K562 (cell line): ENCODE data around the gene PRR30. TPM values are rescaled to one million over a fixed set of nuclear protein-coding genes. Genes with fewer than 3 reads are reported as not detected.

ENCODE experiments used
- ATAC-seq: fragments of 200-7000 bp; cut with Tn5 transposase; 3 replicates; pipeline ENCODE4 v1.9.1; 2020; ENCODE audit warnings: moderate library complexity
- BruUV-seq: library from RNA; stranded (reverse); fragments of 400-500 nt; replicated peaks from 2 replicates; lab custom pipeline; 2021; lab: Mats Ljungman, UMichigan
- CTCF ChIA-PET: fragments of 300-600 bp; formaldehyde crosslinking; extraction: SDS; loops from one replicate; lab custom pipeline; 2021; ENCODE audit warnings: low intra/inter-chr PET ratio; lab: Yijun Ruan, JAX
- POLR2A ChIA-PET: fragments of 300-600, 350-650 bp; sonication (Branson Sonifier 250); formaldehyde crosslinking; extraction: SDS; loops from one replicate; lab custom pipeline; 2021; ENCODE audit warnings: antibody characterized with exemption, inconsistent platforms; lab: Yijun Ruan, JAX
- DNase-seq, 4 experiments: peaks; one replicate each; pipeline versions ENCODE4 v3.0.0 to v3.0.0-alpha.2; 2011 to 2018; ENCODE audit warnings: low spot score in 3 of 4, mixed read lengths in 3 of 4; ENCODE audit errors: extremely low read depth in 1 of 4
- FAIRE-seq: peaks from 2 replicates; lab custom pipeline; 2011; peaks lifted over from hg19 to GRCh38; lab: Jason Lieb, UNC
- H2AFZ ChIP-seq: 2 replicates; pipeline ENCODE4 v1.6.0; 2011; ENCODE audit warnings: low read depth, low read length, control low read depth, inconsistent platforms
- H3K27ac ChIP-seq: fragments of 200-600 bp; 3 replicates; pipeline ENCODE4 v1.8.0; 2011; ENCODE audit warnings: low read depth, mild to moderate bottlenecking, control low read depth, inconsistent platforms, low read length, moderate library complexity, mixed read lengths; ENCODE audit errors: extremely low read depth
- H3K27me3 ChIP-seq, 2 experiments: fragments of 300-600 bp in 1 of 2; 2 replicates in 1 of 2; 3 replicates in 1 of 2; pipeline versions ENCODE4 v1.6.0 to v1.8.0; 2011; ENCODE audit warnings: inconsistent platforms in 2 of 2, low read length in 2 of 2, mild to moderate bottlenecking in 1 of 2, mixed read lengths in 1 of 2, moderate library complexity in 1 of 2; ENCODE audit not compliant: control insufficient read depth in 2 of 2, insufficient read depth in 2 of 2
- H3K36me3 ChIP-seq: fragments of 300-600 bp; 3 replicates; pipeline ENCODE4 v1.8.0; 2011; ENCODE audit warnings: mild to moderate bottlenecking, low read length, inconsistent platforms; ENCODE audit not compliant: control insufficient read depth, insufficient read depth
- H3K4me1 ChIP-seq, 2 experiments: fragments of 200-600 bp in 1 of 2; replicated peaks in 1 of 2; 2 replicates in 1 of 2; 3 replicates in 1 of 2; pipeline versions ENCODE4 v1.5.1 to v1.8.0; 2011; ENCODE audit warnings: inconsistent platforms in 2 of 2, low read length in 2 of 2, mild to moderate bottlenecking in 1 of 2, mixed read lengths in 1 of 2, moderate library complexity in 1 of 2; ENCODE audit not compliant: control insufficient read depth in 2 of 2, insufficient read depth in 2 of 2
- H3K4me2 ChIP-seq: 2 replicates; pipeline ENCODE4 v1.6.1; 2011; ENCODE audit warnings: low read length, control low read depth, inconsistent platforms, mixed read lengths; ENCODE audit not compliant: insufficient read depth
- H3K4me3 ChIP-seq: fragments of 200-600 bp; sonication (generic), shearing (Covaris generic); 2 replicates; pipeline ENCODE4 v1.5.1; 2016; ENCODE audit warnings: control low read depth, inconsistent platforms
- H3K79me2 ChIP-seq: fragments of 200-600 bp; 3 replicates; pipeline ENCODE4 v1.8.0; 2011; ENCODE audit warnings: low read length, inconsistent platforms; ENCODE audit not compliant: control insufficient read depth, insufficient read depth
- H3K9ac ChIP-seq, 2 experiments: 2 replicates each; pipeline versions ENCODE4 v1.6.0 to v1.6.1; 2011; ENCODE audit warnings: low read depth in 2 of 2, low read length in 2 of 2, control low read depth in 1 of 2, inconsistent platforms in 1 of 2, mild to moderate bottlenecking in 1 of 2, mixed read lengths in 1 of 2; ENCODE audit not compliant: insufficient read depth in 1 of 2
- H3K9me1 ChIP-seq: one replicate; pipeline ENCODE4 v1.6.0; 2011; ENCODE audit warnings: inconsistent platforms, mild to moderate bottlenecking, low read length, moderate library complexity; ENCODE audit not compliant: control insufficient read depth, insufficient read depth
- H3K9me3 ChIP-seq: replicated peaks from 2 replicates; pipeline ENCODE4 v1.5.1; 2011; ENCODE audit warnings: low read depth, low read length, inconsistent platforms; ENCODE audit not compliant: control insufficient read depth, insufficient read depth
- H4K20me1 ChIP-seq: replicated peaks from 2 replicates; pipeline ENCODE4 v1.6.1; 2011; ENCODE audit warnings: low read length, inconsistent platforms, mixed read lengths; ENCODE audit not compliant: control insufficient read depth, insufficient read depth
- AFF1 ChIP-seq, 2 experiments: fragments of 450-650 bp; IDR thresholded peaks; 2 replicates each; pipeline ENCODE4 v1.6.1; 2018; ENCODE audit warnings: mild to moderate bottlenecking in 2 of 2, low read depth in 1 of 2; ENCODE audit not compliant: partially characterized antibody in 2 of 2
- CREB5 ChIP-seq: fragments of 250-450 bp; sonication (Bioruptor Pico); IDR thresholded peaks from 2 replicates; pipeline ENCODE4 v1.5.0; 2020; ENCODE audit warnings: mild to moderate bottlenecking
- EGR1 ChIP-seq: fragments of 450-650 bp; conservative IDR thresholded peaks from 2 replicates; pipeline ENCODE4 v1.6.1; 2017; ENCODE audit warnings: mild to moderate bottlenecking
- ELF4 ChIP-seq: fragments of 450-650 bp; formaldehyde crosslinking; IDR thresholded peaks from 2 replicates; pipeline ENCODE4 v1.4.0; 2022; ENCODE audit warnings: missing genetic modification characterization
- ILK ChIP-seq: fragments of 450-650 bp; IDR thresholded peaks from 2 replicates; pipeline ENCODE4 v1.6.1; 2016; ENCODE audit warnings: missing genetic modification characterization, low read depth, mild to moderate bottlenecking, missing compliant biosample characterization, moderate library complexity, borderline replicate concordance
- KLF10 ChIP-seq: fragments of 250-450 bp; sonication (Bioruptor Pico); IDR thresholded peaks from 2 replicates; pipeline ENCODE4 v1.6.1; 2021; ENCODE audit warnings: matching md5 sums
- MAFF ChIP-seq: IDR thresholded peaks from 2 replicates; pipeline ENCODE4 v1.6.1; 2012; ENCODE audit warnings: low read length, improper control_type of control experiment
- MEIS2 ChIP-seq: fragments of 450-650 bp; IDR thresholded peaks from 2 replicates; pipeline ENCODE4 v1.6.1; 2014; ENCODE audit warnings: mild to moderate bottlenecking; ENCODE audit not compliant: partially characterized antibody
- NEUROD1 ChIP-seq: fragments of 150-350 bp; IDR thresholded peaks from 2 replicates; pipeline ENCODE4 v1.6.1; 2014; ENCODE audit warnings: borderline replicate concordance, low read length, low read depth; ENCODE audit not compliant: partially characterized antibody
- NFRKB ChIP-seq: fragments of 450-650 bp; IDR thresholded peaks from 2 replicates; pipeline ENCODE4 v1.6.1; 2016; ENCODE audit warnings: low read depth
- SMC3 ChIP-seq: conservative IDR thresholded peaks from 2 replicates; pipeline ENCODE4 v1.6.1; 2011; ENCODE audit warnings: low read depth, low read length, improper control_type of control experiment; ENCODE audit not compliant: insufficient read depth
- STAT6 ChIP-seq: sonication (generic); formaldehyde crosslinking; IDR thresholded peaks from 2 replicates; pipeline ENCODE4 v1.8.1; 2023; ENCODE audit warnings: mild to moderate bottlenecking, missing genetic modification reagents
- TEAD1 ChIP-seq, 2 experiments: fragments of 450-650 bp in 1 of 2; sonication (generic) in 1 of 2; formaldehyde crosslinking; IDR thresholded peaks; 2 replicates each; pipeline versions ENCODE4 v1.4.0 to v1.8.0; 2020 to 2022; ENCODE audit warnings: mild to moderate bottlenecking in 2 of 2, missing genetic modification reagents in 1 of 2
- ZNF212 ChIP-seq: fragments of 450-650 bp; formaldehyde crosslinking; IDR thresholded peaks from 2 replicates; pipeline ENCODE4 v1.4.0; 2020; ENCODE audit warnings: mild to moderate bottlenecking
- ZNF324 ChIP-seq: fragments of 250-450 bp; sonication (Bioruptor Pico); IDR thresholded peaks from 2 replicates; pipeline ENCODE4 v1.4.0; 2020; ENCODE audit warnings: mild to moderate bottlenecking
- ZNF76 ChIP-seq: fragments of 250-450 bp; sonication (Bioruptor Pico); IDR thresholded peaks from 2 replicates; pipeline ENCODE4 v1.4.0; 2020; ENCODE audit warnings: mild to moderate bottlenecking, moderate library complexity, borderline replicate concordance
- WGBS: fragments of 100-300 bp; shearing (Covaris generic); methylation state at CpG from one replicate; pipeline ENCODE4 v1.1.6; 2016; ENCODE audit warnings: low coverage, mixed read lengths; ENCODE audit not compliant: insufficient coverage; ENCODE audit errors: missing lambda C conversion rate; 5-methylcytosine and 5-hydroxymethylcytosine counted together
- in situ Hi-C: fragments of 300-500 bp; cut with MboI; formaldehyde crosslinking; loops from 4 replicates; pipeline ENCODE4 v1.15.0; 2018; ENCODE audit warnings: inconsistent platforms, mixed read lengths
- intact Hi-C: fragments of 100-400 bp; cut with micrococcal nuclease; formaldehyde crosslinking; loops from 2 replicates; pipeline ENCODE4 v1.14.2; 2022
- polyA plus RNA-seq, 8 experiments: library from polyadenylated mRNA; depleted of rRNA in 4 of 8; stranded (reverse) in 5 of 8; unstranded in 3 of 8; fragments of >200 nt; fragmentation: Nextera tagmentation in 2 of 8; fragmentation: Illumina TruSeq in 1 of 8; extraction: Ambion mirVana in 2 of 8; extraction: Trizol in 1 of 8; gene quantifications; 2 replicates each; pipeline versions ENCODE4 v1.2.1 to v1.2.3, GENCODE V29; 2011 to 2014; ENCODE audit warnings: inconsistent platforms in 1 of 8, missing spikeins in 1 of 8
- total RNA-seq, 7 experiments: library from RNA; depleted of rRNA in 6 of 7; stranded (reverse); fragments of >200 nt in 6 of 7; fragmentation: Illumina TruSeq in 2 of 7; extraction: Trizol in 2 of 7; gene quantifications; 2 replicates each; pipeline versions ENCODE4 v1.2.1 to v1.2.3, GENCODE V29; 2011 to 2021; ENCODE audit warnings: low replicate concordance in 1 of 7

The PRR30 gene
- total and polyA plus RNA-seq, 9 of the 15 experiments (the other 6 are each of a cell fraction or from before 2014, with no cell fraction given): not detected

GRCh38 chr2:27138111-27138510, 1.1 kb downstream of the PRR30 start:
- ChIA-PET POLR2A (no interaction called here), CTCF (no interaction called here)
- no peak for FAIRE-seq
- ATAC-seq: no peak
- H3K9me3 ChIP-seq: peaks cover 2% of the 10 kb centered on the region
- peaks cover 5% of the 10 kb centered on the region for H3K9me1 ChIP-seq
- no peak overlapping the region for H3K4me3 ChIP-seq
- intact Hi-C loops: no loop called here
- no peak overlapping the region for H3K9ac ChIP-seq
- 26% methylated on average over 7 of the region's 7 CpGs for WGBS
- BruUV-seq: no TSS peak
- peaks cover 4% of the 10 kb centered on the region; the same call in 1 of the 3 replicates for H3K36me3 ChIP-seq
- no peaks in the 10 kb centered on the region for H3K27me3 ChIP-seq
- H4K20me1 ChIP-seq: no peaks in the 10 kb centered on the region; the same call in 1 of the 2 replicates
- DNase-seq: no peak
- H3K4me2 ChIP-seq: no peak overlapping the region
- H2AFZ ChIP-seq: no peak overlapping the region
- no peak overlapping the region for H3K27ac ChIP-seq
- in situ Hi-C loops: no loop called here
- H3K4me1 ChIP-seq: peaks cover 11 to 23% of the 10 kb centered on the region in 2 experiments; a peak in 4 of 5 replicates
- H3K79me2 ChIP-seq: peaks cover 14% of the 10 kb centered on the region
- no peak for TF ChIP-seq STAT6 (CRISPR knock-in tag)
- no peak for TF ChIP-seq CREB5 (CRISPR knock-in tag)
- TF ChIP-seq ELF4: no peak
- TF ChIP-seq EGR1: no peak
- TF ChIP-seq ZNF76 (CRISPR knock-in tag): no peak
- no peak for TF ChIP-seq MAFF
- no peak for TF ChIP-seq MEIS2
- no peak for TF ChIP-seq SMC3
- no peak for TF ChIP-seq NFRKB
- TF ChIP-seq KLF10 (CRISPR knock-in tag): no peak
- TF ChIP-seq ILK: no peak
- no peak for TF ChIP-seq NEUROD1
- TF ChIP-seq AFF1 (IDR thresholded peaks at IDR 0.05; ENCODE audit: low read depth in 1 of 2, partially characterized antibody in 2 of 2): no peak
- no peak for TF ChIP-seq TEAD1 (CRISPR knock-in tag; IDR thresholded peaks at IDR 0.05)
- TF ChIP-seq ZNF212 (CRISPR knock-in tag): no peak
- TF ChIP-seq ZNF324: no peak
